Peyer's patch (tissue), 4 donors: ENCODE results near the gene MAP3K5. TPM values are rescaled to one million over a fixed set of nuclear protein-coding genes. Genes with fewer than 3 reads are reported as not detected.
A peak's percentile ranks its signal among the peaks of the same experiment; 100 is the strongest.

Experiments used
- DNase-seq, 3 donors: peaks; one replicate each; pipeline ENCODE4 v3.0.0-alpha.2; 2017 to 2019
- H3K27ac ChIP-seq, 4 donors: fragments of 200-600 bp; sonication (generic); one replicate each; pipeline ENCODE4 v1.5.1; 2016 to 2019
- H3K27me3 ChIP-seq, 2 donors: fragments of 200-600 bp; sonication (generic); one replicate each; pipeline ENCODE4 v1.5.1; 2019
- H3K36me3 ChIP-seq, 3 donors: fragments of 200-600 bp; sonication (generic); one replicate each; pipeline ENCODE4 v1.5.1; 2016 to 2019
- H3K4me1 ChIP-seq, 4 donors: fragments of 200-600 bp; sonication (generic); one replicate each; pipeline ENCODE4 v1.5.1; 2016 to 2019
- H3K4me3 ChIP-seq, 4 donors: fragments of 200-600 bp; sonication (generic); 1 replicate in 3 of 4; 2 replicates in 1 of 4; pipeline ENCODE4 v1.5.1; 2016 to 2019; ENCODE audit warnings: mild to moderate bottlenecking in 1 of 4
- H3K9me3 ChIP-seq, 4 donors: fragments of 200-600 bp; sonication (generic); one replicate each; pipeline ENCODE4 v1.5.1; 2016 to 2019; ENCODE audit warnings: mild to moderate bottlenecking in 1 of 4
- CTCF ChIP-seq, 6 experiments: fragments of 450-650 bp in 4 of 6; fragments of 200-600 bp in 2 of 6; sonication (generic) in 1 of 6; IDR thresholded peaks; one replicate each; pipeline ENCODE4 v1.5.1; 2017 to 2019; ENCODE audit warnings: antibody characterized with exemption in 6 of 6, mild to moderate bottlenecking in 3 of 6, moderate library complexity in 1 of 6
- POLR2A ChIP-seq, 2 donors: fragments of 450-650 bp; IDR thresholded peaks; one replicate each; pipeline ENCODE4 v1.5.1; 2017; ENCODE audit warnings: antibody characterized with exemption in 2 of 2, mild to moderate bottlenecking in 2 of 2, moderate library complexity in 2 of 2
- total RNA-seq, 4 donors: library from RNA; depleted of rRNA; stranded (reverse); fragments of >200 nt; gene quantifications; one replicate each; pipeline ENCODE4 v1.1.0, GENCODE V29; 2016

The MAP3K5 gene
- total RNA-seq, 4 donors from 2014 or later, result 14.2 to 46.2 (median 23.2) TPM

- no peak for DNase-seq
- H3K4me3 ChIP-seq, result no peak overlapping the region
- TF ChIP-seq CTCF (IDR thresholded peaks at IDR 0.05) (peak in 2 of 6 experiments; percentile 5 to 7), POLR2A (IDR thresholded peaks at IDR 0.05) (no peak)
- H3K4me1 ChIP-seq, result no peaks in the 10 kb centered on the region
- no peak overlapping the region for H3K27ac ChIP-seq
- H3K36me3 ChIP-seq, result peaks cover 0 to 10% (median 0%) of the 10 kb centered on the region in 3 donors
- H3K9me3 ChIP-seq, result no peaks in the 10 kb centered on the region
- no peaks in the 10 kb centered on the region for H3K27me3 ChIP-seq
Observed at GRCh38 chr6:136654086-136654485, 138.2 kb downstream of the MAP3K5 start.

DNA sequence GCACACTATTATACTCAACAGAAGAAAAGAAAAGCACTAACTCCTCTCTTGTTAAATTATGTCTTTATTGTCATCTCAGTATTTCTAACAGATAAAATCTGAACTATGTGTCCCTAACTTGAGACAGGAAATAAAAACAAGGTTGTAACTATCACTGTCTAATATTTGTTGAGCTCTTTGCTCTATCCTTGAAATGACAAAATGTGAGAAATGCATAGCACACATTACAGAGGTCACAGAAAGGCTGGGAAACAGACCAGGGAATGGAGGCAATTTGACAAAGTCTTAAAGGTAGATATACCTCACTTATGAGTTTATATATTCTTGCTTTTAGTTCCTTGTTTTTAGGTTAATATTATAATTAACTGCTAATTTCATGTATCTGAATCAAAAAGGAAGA is 139.6 kb downstream of the MAP3K5 start:
- H3K27ac ChIP-seq, result no peak overlapping the region
- no peaks in the 10 kb centered on the region for H3K9me3 ChIP-seq
- TF ChIP-seq CTCF (IDR thresholded peaks at IDR 0.05), result no peak
- no peak for TF ChIP-seq POLR2A (IDR thresholded peaks at IDR 0.05)
- no peak for DNase-seq
- peaks cover 0 to 2% (median 0%) of the 10 kb centered on the region in 4 donors for H3K4me1 ChIP-seq
- H3K36me3 ChIP-seq, result peaks cover 0 to 10% (median 0%) of the 10 kb centered on the region in 3 donors
- H3K27me3 ChIP-seq, result no peaks in the 10 kb centered on the region
- no peak overlapping the region for H3K4me3 ChIP-seq

- TF ChIP-seq POLR2A (IDR thresholded peaks at IDR 0.05) (no peak), CTCF (IDR thresholded peaks at IDR 0.05) (no peak)
- Histone ChIP-seq H3K36me3 (peaks cover 0 to 10% (median 0%) of the 10 kb centered on the region in 3 donors), H3K27ac (no peak overlapping the region), H3K4me1 (peaks cover 0 to 7% (median 0%) of the 10 kb centered on the region in 4 donors), H3K9me3 (no peaks in the 10 kb centered on the region), H3K27me3 (no peaks in the 10 kb centered on the region), H3K4me3 (no peak overlapping the region)
- DNase-seq, result no peak
Observed at GRCh38 chr6:136651982-136652381, 140.3 kb downstream of the MAP3K5 start.

DNA sequence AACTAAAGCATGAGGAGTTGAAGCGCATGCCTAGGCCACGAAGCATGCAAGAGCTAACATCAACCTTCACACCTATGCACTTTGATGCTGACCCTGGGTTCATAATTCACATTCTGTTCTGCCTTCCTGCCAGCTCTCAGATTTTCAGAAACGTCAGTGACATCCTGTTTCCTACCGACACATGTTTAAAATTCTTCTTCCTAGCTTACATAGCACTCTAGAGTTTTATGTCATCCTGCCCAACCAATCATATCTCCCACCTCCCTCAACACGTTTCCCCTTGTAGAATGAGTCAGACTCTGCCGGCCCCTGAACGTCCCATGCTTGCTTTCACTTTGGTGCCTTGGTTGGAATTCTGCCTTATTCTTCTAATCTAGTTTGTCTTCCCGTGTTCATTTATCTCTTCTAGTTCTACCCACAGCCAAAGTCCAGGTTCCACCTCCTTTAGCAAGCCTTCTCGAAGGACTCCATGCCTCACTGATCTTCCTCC is 144.9 kb downstream of the MAP3K5 start:
- peak in 1 of 3 donors; percentile 51 for DNase-seq
- Histone ChIP-seq H3K9me3 (no peaks in the 10 kb centered on the region), H3K36me3 (peaks cover 0 to 10% (median 0%) of the 10 kb centered on the region in 3 donors), H3K27ac (peak overlapping the region; percentile 52 to 65 (median 57)), H3K27me3 (no peaks in the 10 kb centered on the region), H3K4me1 (peaks cover 0 to 11% (median 0%) of the 10 kb centered on the region in 4 donors), H3K4me3 (no peak overlapping the region)
- TF ChIP-seq POLR2A (IDR thresholded peaks at IDR 0.05) (no peak), CTCF (IDR thresholded peaks at IDR 0.05) (no peak)

DNA sequence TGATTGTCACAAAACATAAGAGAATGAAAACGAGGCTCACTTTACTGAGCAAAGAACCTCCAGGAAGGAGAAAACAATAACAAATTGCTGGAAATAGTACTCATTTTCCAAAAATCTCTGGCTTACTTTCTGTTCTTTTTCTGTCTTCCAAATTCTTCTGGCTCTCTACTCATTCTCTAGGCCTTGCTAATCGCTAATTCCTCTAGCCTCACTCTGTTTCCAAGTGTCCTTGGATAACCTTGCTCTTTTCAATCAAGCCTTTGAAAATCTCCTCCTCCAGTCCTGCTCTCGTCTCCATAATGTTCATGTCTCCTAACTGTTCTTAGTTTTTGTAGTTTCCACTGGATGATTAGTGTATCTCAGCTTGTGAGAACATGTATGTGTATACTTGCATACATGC is 145.9 kb downstream of the MAP3K5 start:
- Histone ChIP-seq H3K27me3 (no peaks in the 10 kb centered on the region), H3K9me3 (no peaks in the 10 kb centered on the region), H3K27ac (peak overlapping the region in 3 of 4 donors; percentile 52 to 65 (median 59)), H3K4me3 (no peak overlapping the region), H3K36me3 (peaks cover 0 to 5% (median 0%) of the 10 kb centered on the region in 3 donors), H3K4me1 (peaks cover 0 to 11% (median 0%) of the 10 kb centered on the region in 4 donors)
- DNase-seq, result no peak
- TF ChIP-seq POLR2A (IDR thresholded peaks at IDR 0.05) (no peak), CTCF (IDR thresholded peaks at IDR 0.05) (no peak)

GRCh38 chr6:136644597-136644952 is 147.7 kb downstream of the MAP3K5 start:
- H3K27ac ChIP-seq, result peak overlapping the region in 2 of 4 donors; percentile 16 to 33
- DNase-seq, result no peak
- TF ChIP-seq POLR2A (IDR thresholded peaks at IDR 0.05) (no peak), CTCF (IDR thresholded peaks at IDR 0.05) (no peak)
- no peak overlapping the region for H3K4me3 ChIP-seq
- no peaks in the 10 kb centered on the region for H3K27me3 ChIP-seq
- peaks cover 0 to 11% (median 0%) of the 10 kb centered on the region in 4 donors for H3K4me1 ChIP-seq
- no peaks in the 10 kb centered on the region for H3K9me3 ChIP-seq
- no peaks in the 10 kb centered on the region for H3K36me3 ChIP-seq
